Stimulated activated CD4-positive, alpha-beta T cell treated with anti-CD3 and anti-CD28 coated beads, Interleukin-1b, Interleukin-23, amount 100 ng/mL, for 1 hour (primary cell): ENCODE measurements around the gene MTHFR.
A peak's percentile ranks its signal among the peaks of the same experiment; 100 is the strongest.

ENCODE experiments used
- DNase-seq, 2 donors: peaks; one replicate each; pipeline ENCODE4 v3.0.0-alpha.2; 2020; ENCODE audit warnings: low read depth in 2 of 2

Gene MTHFR

GRCh38 chr1:11759791-11760190 is 46.0 kb downstream of the MTHFR start:
- no peak for DNase-seq

DNA sequence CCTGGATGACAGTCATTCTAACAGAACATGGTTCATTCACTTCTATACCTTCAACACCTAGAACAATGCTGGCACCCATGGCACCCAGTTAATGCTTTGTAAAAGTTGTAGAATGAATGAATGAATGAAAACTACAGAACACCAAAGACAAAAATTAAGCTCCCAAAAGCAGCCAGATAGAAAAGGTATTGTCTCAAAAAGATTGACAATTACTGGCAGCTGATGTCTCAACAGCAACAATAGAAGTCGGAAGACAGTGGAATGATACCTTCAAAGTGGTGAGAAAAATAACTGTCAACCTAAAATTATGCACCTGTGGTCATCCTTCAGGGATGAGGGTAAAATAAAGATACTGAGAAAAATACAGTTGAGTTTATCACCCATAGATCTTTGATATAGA is 48.7 kb downstream of the MTHFR start:
- no peak for DNase-seq

GRCh38 chr1:11753555-11754208 is 52.1 kb downstream of the MTHFR start:
- no peak for DNase-seq

GRCh38 chr1:11752359-11753088 is 53.2 kb downstream of the MTHFR start:
- DNase-seq: no peak

DNA sequence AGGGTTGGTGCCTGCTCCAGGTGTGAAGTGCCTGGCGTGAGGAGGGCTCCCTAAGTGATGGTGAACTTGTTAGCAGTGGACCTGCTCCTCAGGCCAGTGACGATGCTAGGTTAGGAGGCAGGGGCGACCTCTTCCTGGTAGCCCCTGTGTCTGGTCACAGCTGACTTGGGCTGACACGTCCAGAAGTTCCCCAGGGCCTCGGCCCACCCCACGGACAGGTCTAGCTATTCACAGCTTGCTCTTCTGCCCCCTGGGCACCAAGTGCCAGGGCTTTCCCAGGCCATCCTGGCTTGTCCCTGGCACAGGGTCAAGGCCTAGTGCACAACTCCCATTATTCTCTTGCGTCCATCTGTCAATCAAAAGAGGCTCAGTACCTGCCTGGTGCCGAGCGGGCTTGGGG is 54.7 kb downstream of the MTHFR start:
- DNase-seq: no peak

DNA sequence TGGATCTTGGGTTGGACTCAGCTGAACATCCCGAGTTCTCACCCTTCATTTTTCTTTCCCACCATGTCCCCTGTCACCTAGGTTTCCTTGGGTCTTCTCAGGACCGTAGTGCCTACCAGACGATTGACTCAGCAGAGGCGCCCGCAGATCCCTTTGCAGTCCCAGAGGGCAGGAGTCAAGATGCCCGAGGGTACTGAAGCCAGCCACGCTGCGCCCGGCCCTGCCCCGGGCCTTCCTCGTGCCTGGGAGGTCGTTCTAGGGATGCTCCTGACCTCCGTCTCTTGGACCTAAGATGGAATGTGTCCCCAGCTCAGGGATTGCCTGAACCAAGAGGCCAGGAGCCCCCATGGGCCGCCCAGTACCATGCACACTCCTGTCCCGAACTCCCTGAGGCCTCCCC is 55.8 kb downstream of the MTHFR start:
- no peak for DNase-seq

GRCh38 chr1:11749203-11749689 is 56.5 kb downstream of the MTHFR start:
- DNase-seq: no peak

GRCh38 chr1:11748294-11749202 is 57.2 kb downstream of the MTHFR start:
- no peak for DNase-seq

DNA sequence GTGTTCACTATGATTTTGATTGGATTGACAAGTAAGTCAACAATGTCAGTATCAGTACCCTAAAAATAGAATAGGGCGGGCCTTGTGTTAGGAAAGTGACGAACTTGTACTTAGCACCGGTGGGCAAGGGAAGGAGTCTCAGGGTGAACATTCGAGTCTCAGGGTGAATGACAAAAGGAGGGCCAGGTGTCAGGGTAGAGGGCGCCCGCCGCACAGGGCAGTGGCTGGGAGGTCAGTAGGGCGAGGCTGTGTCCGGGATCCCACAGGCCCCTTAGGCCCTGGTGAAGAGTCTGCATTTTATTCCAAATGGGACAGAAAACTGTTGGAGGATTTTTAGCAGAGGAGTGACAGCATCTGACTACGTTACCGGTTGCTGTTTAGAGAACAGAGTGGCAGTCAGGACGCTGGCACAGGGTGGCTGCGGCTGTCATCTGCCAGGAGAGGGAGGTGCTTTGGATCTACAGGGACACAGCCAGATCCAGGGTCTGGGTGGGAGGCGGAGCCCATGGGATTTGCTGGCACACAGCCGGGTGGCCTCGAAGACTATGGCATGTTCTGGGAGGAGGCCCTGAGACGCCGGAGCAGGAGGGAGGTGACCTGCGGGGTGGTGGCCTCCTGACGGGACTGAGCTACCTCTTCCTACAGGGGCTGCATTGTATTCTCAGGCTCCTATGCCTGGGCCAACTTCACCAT is 58.8 kb downstream of the MTHFR start:
- no peak for DNase-seq

- DNase-seq: no peak
Observed at GRCh38 chr1:11746092-11746491, 59.7 kb downstream of the MTHFR start.

DNA sequence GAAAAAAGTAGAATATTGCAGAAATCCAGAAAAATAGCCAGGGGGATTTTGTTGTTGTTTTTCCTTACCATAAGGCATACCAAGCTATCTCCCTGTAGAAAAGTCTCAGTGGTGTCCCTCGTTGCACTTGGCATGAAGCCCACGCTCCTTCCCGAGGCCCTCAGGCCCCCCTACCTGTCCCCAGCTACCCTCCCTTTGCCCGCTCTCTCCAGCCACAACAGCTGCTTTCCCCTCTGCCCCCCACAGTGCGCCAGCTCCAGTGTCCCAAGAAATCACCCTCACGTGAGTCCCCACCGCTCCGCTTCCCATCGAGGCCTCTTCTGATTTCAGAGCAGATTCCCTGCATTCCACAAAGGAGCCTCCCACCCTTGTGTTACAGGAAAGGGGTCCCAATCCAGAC is 61.5 kb downstream of the MTHFR start:
- no peak for DNase-seq

DNA sequence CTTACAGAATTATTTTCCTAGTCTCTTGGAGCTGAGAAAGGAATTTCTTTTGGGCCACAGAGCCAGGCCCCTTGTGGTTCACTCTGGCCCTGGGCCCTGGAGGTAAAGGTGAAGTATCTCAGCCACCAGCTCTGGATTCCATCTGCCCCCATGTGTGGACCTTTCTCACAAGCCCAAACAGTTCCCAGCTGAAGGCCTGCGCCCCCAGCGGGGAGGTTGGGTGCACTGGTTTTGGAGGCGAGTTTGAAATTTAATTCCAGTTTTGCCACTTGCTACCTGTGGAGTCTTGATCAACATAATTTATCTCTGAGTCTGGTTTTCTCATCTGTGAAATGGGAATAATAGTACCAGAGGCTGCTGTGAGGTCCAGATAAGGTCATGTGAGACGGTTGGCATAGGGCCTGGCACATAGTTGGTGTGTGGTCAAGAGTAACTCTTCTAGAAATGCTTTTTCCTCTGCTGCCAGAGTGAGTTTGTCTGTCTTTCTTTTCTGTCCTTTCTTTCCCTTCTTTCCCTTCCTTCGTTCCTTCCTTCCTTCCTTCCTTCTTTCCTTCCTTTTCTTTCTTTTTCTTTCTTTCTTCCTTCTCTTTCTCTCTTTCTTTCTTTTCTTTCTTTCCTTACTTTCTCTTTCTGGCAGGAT is 63.7 kb downstream of the MTHFR start:
- DNase-seq: no peak

DNA sequence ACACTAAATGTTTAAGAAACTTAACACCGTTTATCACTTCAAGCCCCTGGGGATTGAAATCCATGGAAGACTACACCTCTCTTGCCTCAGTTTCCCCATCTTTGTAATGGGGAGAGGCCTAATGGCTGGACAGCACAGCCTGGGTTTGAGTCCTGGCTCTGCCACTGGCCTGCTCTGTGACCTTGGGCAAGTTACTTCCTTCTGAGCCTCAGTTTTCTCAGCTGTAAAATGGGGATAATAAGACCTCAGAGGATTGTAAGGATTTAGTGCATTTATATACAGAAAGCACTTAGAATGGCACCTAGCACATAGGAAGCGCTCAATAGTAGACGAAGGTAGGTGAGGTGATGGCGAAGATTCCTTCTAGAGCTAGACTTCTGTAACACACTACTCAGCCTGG is 64.3 kb downstream of the MTHFR start:
- no peak for DNase-seq

- no peak for DNase-seq
Observed at GRCh38 chr1:11740258-11741192, 65.2 kb downstream of the MTHFR start.

DNA sequence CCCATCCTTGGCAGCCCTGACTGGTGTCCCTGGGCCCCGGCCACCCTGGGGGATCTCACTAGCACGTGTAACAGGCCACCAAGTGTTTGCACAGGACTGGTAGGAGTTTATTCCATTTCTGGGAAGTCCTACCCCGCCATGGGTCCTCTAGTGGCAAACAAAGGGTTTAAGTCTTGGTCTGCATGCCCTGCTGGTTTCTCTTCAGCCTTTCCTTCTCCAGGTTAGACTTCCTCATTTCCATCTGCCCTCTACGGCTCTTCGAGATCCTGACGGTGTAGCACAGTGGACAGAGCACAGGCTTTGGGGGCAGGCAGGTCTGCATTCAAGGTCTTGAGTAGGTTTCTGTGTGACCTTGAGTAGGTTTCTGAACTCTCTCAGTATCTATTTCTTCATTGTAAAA is 67.0 kb downstream of the MTHFR start:
- DNase-seq: no peak

- no peak for DNase-seq
Observed at GRCh38 chr1:11738096-11738495, 67.7 kb downstream of the MTHFR start.

GRCh38 chr1:11736746-11737639 is 68.8 kb downstream of the MTHFR start:
- DNase-seq: peak in 1 of 2 donors; percentile 19

DNA sequence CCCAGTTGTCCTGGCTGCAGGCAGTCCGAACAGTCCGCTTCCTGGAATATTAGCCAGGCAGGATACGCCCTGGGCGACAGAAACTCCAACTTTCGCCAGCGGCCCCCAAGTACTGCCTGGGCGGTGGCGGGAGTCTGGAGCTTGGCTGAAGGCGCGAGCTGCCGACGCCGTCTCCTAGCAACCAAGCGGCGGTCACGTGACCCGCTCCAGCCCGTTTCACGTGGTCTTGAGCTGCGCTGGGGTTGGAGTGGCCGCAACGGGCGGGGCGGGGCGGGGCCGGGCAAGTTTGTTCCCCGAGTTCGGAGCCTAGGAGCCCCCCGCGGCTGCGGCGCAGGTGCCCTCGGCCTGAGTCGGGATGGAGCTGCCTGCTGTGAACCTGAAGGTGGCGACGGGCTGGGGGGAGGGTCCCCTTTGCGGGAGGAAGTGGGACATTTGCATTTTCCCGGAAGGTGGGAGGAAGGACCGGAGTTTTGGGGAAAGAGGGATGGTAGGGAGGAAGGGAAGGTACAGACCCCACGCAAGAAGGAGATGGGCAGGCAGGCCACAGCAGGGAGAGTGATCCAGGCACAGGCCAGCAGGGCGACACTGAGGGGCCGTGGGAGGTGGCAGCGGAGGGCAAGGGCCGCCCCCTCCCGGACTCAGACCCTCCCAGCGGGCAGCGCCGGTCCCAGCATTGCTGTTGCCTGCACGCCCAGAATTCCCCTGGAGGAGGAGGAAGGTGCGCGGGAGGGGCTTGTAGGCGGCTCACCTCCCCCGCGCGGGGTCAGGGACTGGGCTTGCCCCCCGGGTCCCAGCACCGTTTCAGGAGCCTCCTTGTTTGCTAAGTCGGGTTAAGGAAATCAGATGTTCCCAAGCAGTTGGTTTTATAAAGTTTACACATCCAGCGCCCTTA is 69.7 kb downstream of the MTHFR start, which contains the start of gene AGTRAP:
Gene AGTRAP, plus strand, starts transcription at position 283 of the 892 bp plus-strand sequence. Its CDS starts 73 bp downstream, at position 356.
- peak; percentile 58 to 69 for DNase-seq
